ENCODE results near the gene CBLN3.

CBLN3 gene

DNA sequence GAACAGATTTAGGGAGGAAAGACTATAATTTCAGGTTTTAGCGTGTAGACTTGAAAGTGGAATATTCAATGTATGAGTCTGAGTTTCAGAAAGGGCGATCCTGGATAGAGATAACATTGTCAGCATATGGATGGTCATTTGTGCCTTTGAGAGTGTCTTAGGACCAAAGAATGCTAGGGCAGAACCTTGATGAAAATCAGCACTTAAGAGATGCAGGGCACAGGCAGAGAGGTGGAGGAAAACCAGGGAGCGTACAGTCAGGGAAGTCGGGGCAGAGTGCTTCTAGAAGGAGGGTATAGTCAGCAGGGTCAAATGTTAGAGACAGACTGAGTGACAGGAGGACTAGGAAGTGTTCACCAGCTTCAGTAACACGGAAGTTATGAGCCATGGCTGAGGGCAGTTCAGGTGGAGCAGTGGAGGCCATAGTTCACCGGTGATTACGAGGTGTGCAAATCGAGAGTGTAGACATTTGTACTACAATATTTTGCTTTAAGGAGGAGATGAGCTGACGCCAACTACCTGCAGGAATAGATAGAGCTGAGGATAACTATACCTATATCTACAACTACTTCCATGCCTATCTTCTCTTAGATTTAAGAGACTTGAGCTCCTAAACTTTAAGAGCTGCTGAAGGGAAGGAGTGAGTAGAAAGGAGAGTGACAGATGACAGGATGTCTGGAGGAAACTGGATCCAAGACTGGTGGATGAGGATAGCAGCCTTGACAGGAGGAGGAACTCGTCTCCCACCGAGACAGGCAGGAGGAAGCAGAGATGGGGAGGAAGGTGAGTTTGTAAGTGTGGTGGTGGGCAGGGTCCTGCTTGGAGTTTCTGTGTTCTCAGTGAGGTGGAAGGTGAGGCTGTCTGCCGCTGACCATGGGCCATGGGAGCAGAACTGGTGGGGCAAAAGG lies 6.5 kb downstream of the CBLN3 start:
- DNase-seq: no peak

DNA sequence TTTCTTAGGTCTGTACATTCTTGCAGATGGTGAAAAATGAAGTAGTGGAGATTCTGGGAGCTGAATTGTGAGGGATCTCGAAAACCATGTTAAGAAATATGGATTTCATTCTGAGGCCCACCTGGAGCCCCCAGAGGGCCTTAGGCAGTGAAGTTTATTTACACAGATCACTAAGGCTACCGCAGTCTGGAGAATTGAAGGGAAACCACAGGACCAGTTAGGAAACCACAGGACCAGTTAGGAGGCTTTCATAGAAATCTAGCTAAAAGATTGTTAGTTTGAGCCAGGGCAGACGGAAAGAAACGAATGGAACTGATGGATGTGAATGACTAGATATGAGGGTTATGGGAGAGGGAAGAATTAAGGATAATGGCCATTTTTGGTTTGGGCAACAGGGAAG lies 7.2 kb downstream of the CBLN3 start:
- no peak for DNase-seq

DNA sequence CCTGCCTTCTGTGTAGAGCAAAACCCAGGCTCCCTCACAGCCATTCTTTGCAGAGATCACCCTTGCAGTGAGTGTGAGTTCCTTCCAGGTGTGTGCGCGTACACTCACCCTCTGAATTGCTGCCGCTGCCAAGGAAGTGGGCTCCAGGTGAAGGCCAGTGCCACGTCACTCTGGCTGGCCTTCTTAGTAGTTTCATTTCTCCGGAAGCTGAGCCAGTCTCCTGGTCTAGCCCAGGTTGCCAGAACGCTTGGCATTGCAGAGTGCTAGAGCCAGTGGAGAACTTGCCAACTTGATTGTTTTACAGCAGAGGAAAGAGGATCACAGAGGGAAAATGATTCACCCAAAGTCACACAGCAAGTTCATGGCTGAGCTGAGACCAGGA lies 11.0 kb downstream of the CBLN3 start:
- DNase-seq: no peak

DNA sequence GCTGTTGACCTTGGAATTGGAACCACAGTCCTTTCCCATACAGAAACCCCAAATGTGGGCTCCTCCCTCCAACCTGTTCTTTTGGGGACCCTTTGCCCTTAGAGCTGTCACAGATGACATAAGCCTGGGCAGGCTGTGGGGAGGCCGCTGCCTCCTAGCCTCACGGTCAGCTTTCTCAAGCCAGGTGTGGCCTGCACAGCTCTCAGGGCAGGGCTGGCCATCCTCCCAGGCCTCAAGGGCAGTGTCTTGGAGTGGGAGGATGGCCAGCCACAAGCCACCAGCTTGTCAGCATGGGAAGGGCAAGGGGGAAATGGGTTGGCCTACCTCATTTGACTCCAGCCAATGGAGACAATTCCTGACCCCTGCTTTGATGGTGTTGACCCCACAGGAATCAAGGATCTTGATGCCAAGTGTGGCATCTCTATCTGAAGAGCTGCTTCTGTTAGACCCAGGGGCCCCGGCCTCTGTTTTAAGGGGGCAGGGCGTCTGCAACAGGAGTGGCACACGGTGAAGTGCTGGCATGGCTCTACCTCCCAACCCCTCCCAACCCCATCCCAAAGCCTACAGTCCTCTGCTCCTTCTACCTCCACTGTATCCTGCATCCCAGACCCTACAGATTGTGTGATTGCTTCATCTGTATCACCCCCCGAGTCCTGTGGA lies 11.5 kb downstream of the CBLN3 start:
- DNase-seq: no peak

DNA sequence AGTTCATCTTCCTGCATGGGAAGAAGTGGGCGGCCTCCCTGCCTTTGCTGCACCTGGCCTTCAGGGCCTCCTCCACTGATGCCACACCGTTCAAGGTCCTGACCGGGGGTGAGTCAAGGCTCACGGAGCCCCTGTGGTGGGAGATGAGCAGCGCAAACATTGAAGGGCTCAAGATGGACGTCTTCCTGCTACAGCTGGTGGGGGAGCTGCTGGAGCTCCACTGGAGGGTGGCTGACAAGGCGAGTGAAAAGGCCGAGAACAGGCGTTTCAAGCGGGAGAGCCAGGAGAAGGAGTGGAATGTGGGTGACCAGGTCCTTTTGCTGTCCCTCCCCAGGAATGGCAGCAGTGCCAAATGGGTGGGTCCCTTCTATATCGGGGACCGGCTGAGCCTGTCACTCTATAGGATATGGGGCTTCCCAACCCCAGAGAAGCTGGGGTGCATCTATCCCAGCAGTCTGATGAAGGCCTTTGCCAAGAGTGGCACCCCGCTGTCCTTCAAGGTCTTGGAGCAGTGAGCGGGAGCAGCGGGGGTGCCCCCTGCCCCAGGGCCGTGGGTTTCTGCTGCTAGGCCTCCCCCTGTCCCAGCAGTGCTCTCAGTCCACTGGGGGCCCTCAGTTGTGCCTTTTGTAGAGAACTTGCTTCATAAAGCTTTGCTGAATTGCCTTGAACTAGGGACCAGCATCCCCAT lies 12.4 kb downstream of the CBLN3 start:
- DNase-seq: no peak

DNA sequence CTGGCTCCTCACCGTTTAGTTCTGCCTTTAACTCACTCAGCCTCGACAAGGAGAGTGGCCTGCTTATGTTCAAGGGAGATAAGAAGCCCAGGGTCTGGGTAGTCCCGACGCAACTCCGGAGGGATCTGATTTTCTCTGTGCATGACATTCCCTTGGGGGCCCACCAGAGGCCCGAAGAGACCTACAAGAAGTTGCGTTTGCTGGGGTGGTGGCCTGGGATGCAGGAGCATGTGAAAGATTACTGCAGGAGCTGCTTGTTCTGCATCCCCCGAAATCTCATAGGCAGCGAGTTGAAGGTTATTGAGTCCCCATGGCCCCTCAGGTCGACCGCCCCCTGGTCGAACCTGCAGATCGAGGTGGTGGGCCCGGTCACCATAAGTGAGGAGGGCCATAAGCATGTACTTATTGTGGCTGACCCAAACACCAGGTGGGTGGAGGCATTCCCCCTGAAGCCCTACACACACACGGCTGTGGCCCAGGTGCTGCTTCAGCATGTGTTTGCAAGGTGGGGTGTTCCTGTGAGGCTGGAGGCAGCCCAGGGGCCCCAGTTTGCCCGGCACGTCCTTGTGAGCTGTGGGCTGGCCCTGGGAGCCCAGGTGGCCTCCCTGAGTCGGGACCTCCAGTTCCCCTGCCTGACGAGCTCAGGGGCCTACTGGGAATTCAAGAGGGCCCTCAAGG lies 13.1 kb downstream of the CBLN3 start:
- DNase-seq: no peak

DNA sequence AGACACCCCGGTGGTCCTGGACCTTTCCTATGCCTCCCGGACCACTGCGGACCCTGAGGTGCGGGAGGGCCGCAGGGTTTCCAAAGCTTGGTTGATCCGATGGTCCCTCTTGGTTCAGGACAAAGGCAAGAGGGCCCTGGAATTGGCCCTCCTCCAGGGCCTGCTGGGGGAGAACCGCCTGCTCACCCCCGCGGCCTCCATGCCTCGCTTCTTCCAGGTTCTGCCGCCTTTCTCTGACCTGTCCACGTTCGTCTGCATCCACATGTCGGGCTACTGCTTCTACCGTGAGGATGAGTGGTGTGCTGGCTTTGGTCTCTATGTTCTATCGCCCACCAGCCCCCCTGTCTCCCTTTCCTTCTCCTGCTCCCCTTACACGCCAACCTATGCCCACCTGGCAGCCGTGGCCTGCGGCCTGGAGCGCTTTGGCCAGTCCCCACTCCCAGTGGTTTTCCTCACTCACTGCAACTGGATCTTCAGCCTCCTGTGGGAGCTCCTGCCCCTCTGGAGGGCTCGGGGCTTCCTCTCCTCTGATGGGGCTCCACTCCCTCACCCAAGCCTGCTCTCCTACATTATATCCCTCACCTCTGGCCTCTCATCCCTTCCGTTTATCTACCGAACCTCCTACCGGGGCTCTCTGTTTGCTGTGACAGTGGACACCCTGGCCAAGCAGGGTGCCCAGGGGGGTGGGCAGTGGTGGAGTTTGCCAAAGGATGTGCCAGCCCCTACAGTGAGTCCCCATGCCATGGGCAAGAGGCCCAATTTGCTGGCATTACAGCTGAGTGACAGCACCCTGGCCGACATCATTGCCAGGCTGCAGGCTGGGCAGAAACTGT lies 13.8 kb downstream of the CBLN3 start:
- no peak for DNase-seq

GRCh38 chr14:24414732-24415420 lies 14.6 kb downstream of the CBLN3 start:
- DNase-seq: no peak

DNA sequence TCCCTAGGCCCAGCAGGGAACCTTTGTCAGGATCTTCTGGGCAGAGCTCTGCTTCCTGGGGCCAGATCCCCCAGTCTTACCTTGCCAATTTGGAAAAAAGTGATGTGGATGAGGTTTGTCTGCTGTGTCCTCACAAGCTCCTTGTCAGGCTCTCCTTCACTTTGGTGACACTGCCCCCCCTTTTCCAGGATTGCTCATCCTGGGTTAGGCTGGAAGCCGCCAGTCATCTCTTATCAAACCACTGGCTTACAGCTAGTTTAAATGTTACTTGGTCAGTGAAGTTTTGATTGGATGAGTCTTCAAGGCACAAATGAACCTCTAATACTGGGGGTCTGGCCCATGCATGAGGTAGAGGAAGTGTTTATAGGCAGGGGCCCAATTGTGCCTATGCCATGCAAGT lies 15.4 kb downstream of the CBLN3 start:
- DNase-seq: no peak

DNA sequence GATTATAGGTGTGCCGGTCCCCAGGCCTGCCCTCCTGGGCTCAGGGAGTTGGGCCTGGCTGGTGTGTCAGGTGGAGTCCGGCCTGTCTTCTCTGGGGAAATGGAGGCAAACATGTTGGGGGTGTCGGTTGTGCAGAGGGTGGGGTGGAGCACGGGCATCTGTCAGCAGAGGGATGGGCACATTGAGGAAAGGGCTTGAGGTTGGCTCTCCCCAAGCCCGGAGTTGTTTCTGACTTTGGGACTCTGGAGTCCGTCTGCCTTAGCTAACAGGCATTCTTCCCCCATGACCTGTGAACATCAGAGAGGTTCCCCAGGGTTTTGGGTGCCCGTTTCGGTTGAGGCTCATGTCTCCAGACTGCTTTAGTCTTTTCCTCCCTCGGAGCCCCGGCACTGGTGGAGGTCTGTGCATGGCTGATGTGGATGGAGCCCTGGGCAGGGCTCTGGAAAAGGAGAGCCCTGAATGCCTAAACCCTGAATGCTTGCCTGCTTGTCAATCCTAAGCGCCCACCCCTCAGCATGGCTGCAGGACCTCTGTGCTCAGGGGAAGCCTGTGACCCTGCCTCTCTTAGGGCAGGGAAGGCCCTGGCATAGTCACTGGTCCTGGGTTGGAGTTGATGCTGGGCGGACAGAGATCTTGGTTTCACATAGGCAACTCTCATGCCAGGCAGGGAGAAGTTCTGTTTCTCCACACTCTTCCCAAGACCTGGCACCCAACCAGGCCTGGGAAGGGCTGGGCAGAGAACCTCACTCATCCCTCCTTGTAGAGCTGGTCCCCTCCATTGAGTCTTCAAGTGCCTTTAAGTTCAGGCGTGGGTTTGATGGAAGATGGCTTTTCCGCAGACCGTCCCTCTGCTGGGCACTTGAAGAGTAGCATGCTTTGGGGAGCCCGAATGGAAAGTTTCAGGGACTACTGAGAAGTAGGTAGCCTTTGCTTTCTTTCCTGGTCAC lies 17.8 kb downstream of the CBLN3 start:
- no peak for DNase-seq

- DNase-seq: no peak
Observed at GRCh38 chr14:24409956-24410355, 19.5 kb downstream of the CBLN3 start.

DNA sequence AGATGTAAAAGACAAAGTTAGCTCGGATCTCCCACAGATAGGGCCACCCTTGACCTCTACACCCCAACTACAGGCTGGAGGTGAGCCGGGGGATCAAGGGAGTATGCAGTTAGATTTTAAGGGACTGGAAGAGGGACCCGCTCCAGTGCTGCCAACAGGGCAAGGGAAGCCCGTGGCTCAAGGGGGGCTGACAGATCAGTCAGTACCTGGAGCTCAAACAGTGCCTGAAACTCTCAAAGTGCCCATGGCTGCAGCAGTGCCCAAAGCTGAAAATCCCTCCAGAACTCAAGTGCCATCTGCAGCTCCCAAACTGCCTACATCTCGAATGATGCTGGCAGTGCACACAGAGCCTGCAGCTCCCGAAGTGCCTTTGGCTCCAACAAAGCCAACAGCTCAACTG lies 20.3 kb downstream of the CBLN3 start:
- DNase-seq: no peak

GRCh38 chr14:24408764-24409163 lies 20.7 kb downstream of the CBLN3 start:
- no peak for DNase-seq

- DNase-seq: no peak
Observed at GRCh38 chr14:24407608-24408325, 21.7 kb downstream of the CBLN3 start.

GRCh38 chr14:24406416-24406815 lies 23.1 kb downstream of the CBLN3 start:
- no peak for DNase-seq

DNA sequence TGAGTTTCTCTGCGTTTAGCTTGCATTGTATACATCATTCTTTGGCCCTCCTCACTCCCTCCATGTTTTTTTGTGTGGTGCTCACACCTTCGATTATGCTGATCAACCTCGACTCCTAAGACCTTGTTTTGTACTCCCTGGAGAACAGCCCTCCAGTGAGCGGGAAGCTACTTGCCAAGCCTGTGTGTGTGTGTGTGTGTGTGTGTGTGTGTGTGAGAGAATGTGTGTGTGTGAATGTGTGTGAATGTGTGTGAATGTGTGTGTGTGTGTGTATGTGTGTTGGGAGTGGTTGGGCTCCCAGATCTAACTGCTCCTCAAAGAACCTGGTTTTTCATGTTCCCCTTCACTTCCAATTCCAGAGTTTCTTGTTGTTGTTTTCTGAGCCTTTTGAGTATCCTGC lies 24.7 kb downstream of the CBLN3 start:
- DNase-seq: no peak

DNA sequence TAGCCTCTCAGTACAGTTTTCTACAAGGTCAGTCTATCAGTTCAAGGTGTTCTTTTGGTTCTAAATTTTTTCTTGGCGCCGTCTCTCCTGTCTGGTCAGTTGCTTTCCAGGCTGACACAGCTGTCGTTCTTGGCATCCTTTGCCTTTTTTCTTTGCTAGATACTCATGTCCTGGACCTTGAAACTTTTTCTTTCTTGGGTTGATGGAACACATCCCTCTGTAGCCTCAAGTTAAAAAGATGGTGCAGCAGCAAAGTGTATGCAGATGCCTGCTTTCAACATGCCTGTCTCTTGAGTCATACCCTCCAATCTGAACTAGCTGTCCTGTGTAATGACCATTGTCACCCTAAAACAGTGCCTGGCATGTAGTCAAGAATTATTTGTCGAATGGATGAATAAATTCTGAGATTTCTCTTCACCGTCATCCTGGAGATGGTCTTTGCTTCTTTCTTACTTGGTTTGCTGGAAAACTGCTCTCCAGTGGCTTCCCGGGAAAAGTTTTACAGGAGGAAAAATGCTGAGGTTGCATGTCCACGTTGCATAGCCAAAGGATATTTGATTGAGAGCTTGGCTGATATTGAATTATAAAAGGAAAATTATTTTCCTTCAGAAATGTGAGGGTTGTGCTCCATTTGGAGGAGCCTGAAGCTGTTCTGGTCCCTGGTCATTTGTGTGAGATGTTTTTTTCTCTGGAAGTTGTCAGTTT lies 26.0 kb downstream of the CBLN3 start:
- DNase-seq: no peak

- DNase-seq: no peak
Observed at GRCh38 chr14:24401810-24402702, 27.4 kb downstream of the CBLN3 start.

Data from amniotic stem cell (primary cell).